ENCODE data around the gene ARF1.

DNA sequence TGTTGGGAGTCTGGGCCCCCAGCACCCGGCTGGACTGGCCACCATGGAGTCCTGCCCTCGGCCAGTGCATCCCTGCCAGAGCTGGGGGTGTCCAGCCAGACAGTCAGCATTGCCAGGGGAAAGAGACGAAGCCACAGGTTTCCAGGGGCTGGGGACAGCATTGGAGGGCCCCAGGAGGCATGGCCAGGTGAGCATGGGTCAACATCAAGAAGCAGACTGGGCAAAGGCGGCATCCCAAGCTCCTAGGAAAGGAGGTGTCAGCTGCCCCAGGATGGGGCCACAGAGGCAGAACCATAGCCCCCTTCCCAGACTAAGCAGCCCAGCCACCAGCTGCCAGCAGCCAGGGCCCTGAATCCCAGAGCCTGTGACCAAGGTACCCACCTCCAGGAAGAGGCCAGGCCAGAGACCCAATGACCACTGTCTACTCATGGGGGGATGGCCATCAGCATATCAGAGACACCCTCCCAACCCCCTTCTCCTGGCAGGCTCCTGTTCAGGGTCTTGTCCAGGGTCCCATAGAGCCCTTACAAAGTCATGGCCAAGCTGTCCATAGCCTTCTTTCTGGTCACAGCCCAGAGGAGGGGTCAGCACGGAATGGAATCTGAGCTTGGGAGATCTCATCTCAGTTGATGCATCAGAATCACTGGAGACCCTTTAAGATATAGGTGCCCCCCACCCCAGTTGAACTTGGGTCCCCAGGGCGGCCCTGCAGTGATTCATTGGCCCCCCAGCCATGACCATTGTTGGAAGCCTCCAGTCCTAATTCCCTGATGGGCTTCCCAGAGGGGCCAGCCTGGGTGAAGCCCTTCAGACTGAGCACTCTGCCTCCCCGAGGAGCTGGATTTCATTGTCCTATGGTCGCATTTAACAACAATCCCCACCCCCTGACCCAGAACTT lies 43.3 kb upstream of the ARF1 start:
- TF ChIP-seq, protein P1, sequence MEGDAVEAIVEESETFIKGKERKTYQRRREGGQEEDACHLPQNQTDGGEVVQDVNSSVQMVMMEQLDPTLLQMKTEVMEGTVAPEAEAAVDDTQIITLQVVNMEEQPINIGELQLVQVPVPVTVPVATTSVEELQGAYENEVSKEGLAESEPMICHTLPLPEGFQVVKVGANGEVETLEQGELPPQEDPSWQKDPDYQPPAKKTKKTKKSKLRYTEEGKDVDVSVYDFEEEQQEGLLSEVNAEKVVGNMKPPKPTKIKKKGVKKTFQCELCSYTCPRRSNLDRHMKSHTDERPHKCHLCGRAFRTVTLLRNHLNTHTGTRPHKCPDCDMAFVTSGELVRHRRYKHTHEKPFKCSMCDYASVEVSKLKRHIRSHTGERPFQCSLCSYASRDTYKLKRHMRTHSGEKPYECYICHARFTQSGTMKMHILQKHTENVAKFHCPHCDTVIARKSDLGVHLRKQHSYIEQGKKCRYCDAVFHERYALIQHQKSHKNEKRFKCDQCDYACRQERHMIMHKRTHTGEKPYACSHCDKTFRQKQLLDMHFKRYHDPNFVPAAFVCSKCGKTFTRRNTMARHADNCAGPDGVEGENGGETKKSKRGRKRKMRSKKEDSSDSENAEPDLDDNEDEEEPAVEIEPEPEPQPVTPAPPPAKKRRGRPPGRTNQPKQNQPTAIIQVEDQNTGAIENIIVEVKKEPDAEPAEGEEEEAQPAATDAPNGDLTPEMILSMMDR (IDR thresholded peaks at IDR 0.05) = no peak
- TF ChIP-seq POLR2A (IDR thresholded peaks at IDR 0.05) = no peak
